ENCODE measurements around the gene NRXN3.

Gene NRXN3

GRCh38 chr14:79639613-79640012, 1469.4 kb downstream of the NRXN3 start:
- no peak overlapping the region for H3K4me3 ChIP-seq (ENCODE audit: low read depth, low read length)
- TF ChIP-seq, protein P1, sequence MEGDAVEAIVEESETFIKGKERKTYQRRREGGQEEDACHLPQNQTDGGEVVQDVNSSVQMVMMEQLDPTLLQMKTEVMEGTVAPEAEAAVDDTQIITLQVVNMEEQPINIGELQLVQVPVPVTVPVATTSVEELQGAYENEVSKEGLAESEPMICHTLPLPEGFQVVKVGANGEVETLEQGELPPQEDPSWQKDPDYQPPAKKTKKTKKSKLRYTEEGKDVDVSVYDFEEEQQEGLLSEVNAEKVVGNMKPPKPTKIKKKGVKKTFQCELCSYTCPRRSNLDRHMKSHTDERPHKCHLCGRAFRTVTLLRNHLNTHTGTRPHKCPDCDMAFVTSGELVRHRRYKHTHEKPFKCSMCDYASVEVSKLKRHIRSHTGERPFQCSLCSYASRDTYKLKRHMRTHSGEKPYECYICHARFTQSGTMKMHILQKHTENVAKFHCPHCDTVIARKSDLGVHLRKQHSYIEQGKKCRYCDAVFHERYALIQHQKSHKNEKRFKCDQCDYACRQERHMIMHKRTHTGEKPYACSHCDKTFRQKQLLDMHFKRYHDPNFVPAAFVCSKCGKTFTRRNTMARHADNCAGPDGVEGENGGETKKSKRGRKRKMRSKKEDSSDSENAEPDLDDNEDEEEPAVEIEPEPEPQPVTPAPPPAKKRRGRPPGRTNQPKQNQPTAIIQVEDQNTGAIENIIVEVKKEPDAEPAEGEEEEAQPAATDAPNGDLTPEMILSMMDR (IDR thresholded peaks at IDR 0.05; ENCODE audit: borderline replicate concordance, insufficient read depth, low read depth, low read length): no peak

GRCh38 chr14:79641371-79641770, 1471.2 kb downstream of the NRXN3 start:
- TF ChIP-seq, protein P1 (IDR thresholded peaks at IDR 0.05; ENCODE audit: borderline replicate concordance, insufficient read depth, low read depth, low read length): no peak
- no peak overlapping the region for H3K4me3 ChIP-seq (ENCODE audit: low read depth, low read length)

DNA sequence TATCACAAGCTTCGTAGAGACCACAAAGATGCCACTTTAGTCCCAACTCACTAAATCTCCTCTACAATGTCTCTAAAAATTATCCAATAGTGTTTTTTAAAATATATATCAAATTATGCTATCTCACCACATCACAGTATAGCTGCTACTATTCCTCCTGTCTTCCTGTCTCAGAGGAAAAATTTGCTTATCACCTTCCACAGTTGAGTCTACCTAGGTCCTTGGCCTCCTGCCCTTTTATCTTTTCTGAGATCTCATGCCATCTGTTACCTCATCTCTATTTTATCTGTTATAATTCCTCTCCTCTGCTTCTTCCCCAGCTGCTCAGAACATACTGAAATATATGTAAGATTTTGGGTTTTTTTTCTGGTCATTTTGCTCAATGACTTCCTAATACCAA, 1473.0 kb downstream of the NRXN3 start:
- no peak overlapping the region for H3K4me3 ChIP-seq (ENCODE audit: low read depth, low read length)
- TF ChIP-seq, protein P1 (IDR thresholded peaks at IDR 0.05; ENCODE audit: borderline replicate concordance, insufficient read depth, low read depth, low read length): no peak

- TF ChIP-seq, protein P1 (IDR thresholded peaks at IDR 0.05; ENCODE audit: borderline replicate concordance, insufficient read depth, low read depth, low read length): no peak
These were observed 1475.7 kb downstream of the NRXN3 start for GRCh38 chr14:79645753-79646362.

DNA sequence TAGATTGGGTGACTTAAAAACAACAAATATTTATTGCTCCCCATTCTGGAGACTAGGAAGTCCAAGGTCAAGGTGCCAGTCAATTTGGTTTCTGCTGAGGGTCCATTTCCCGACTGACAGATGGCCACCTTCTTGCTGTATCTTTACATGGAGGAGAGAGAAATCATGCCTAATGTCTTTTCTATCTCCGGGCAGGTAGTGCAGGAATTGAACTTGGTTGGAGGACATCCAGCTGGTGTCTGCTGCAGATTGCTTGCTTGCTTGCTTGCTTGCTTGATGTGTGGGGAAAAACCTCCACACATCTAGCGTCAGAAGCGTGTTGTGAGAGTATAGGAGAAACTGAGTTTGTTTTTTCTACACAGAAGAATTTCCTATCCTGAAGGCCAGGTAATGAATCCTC, 1479.7 kb downstream of the NRXN3 start:
- TF ChIP-seq, protein P1 (IDR thresholded peaks at IDR 0.05; ENCODE audit: borderline replicate concordance, insufficient read depth, low read depth, low read length): no peak

More at GRCh38 chr14:79645753-79646362, 1475.7 kb downstream of the NRXN3 start:
- H3K4me3 ChIP-seq (ENCODE audit: low read depth, low read length): no peak overlapping the region

DNA sequence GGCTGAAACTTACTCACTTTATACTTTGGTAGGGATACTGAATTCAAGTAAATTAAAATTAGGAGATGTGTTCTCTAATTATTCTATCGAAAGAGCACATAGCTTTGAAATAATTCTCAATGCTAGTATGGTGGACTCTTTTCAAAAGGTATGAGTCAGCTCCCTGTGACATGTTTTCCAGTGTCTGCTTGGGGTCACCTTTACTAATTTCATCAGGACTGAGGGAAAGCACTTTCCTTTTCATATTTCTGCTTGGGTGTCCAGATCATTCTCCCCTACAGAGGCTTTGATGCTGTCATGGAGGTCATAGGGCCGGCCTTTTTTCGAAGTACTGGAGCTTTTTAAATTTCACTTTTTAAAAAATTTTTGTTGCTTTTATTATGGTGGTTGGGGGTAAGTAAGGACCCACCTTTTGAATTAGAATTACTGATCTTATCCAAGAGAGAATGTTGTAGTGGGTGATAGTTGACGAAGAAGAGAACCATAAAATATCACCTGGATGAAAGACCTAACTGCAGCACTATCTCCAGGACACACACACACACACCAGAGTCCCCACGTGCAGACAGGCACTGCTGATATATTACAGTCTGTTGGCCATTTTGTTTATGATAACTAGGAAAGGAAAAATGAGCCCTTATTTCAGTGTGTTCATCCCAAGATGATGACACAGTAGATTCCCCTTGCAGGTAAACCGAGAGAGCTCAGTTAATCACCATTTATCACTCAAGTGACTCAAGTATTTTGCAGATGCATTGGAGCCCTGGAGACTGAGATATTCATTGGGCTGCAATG, 1482.5 kb downstream of the NRXN3 start:
- TF ChIP-seq, protein P1 (IDR thresholded peaks at IDR 0.05; ENCODE audit: borderline replicate concordance, insufficient read depth, low read depth, low read length): no peak
- no peak overlapping the region for H3K4me3 ChIP-seq (ENCODE audit: low read depth, low read length)

More for the DNA sequence above, 1479.7 kb downstream of the NRXN3 start:
- H3K4me3 ChIP-seq (ENCODE audit: low read depth, low read length): no peak overlapping the region

GRCh38 chr14:79656056-79656455, 1485.9 kb downstream of the NRXN3 start:
- TF ChIP-seq, protein P1 (IDR thresholded peaks at IDR 0.05; ENCODE audit: borderline replicate concordance, insufficient read depth, low read depth, low read length): no peak

More at GRCh38 chr14:79656056-79656455, 1485.9 kb downstream of the NRXN3 start:
- H3K4me3 ChIP-seq (ENCODE audit: low read depth, low read length): no peak overlapping the region
